CD4-positive, alpha-beta memory T cell (primary cell): ENCODE results near the gene ITPK1. TPM values are rescaled to one million over a fixed set of nuclear protein-coding genes. Genes with fewer than 3 reads are reported as not detected.

ENCODE experiments used
- CTCF ChIA-PET: fragments of 350-600 bp; sonication (Branson Sonifier 250); formaldehyde crosslinking; loops from one replicate; lab custom pipeline; 2021; ENCODE audit warnings: inconsistent platforms; ENCODE audit not compliant: partially characterized antibody; lab: Charles Lee
- POLR2A ChIA-PET: fragments of 350-600 bp; sonication (Branson Sonifier 250); formaldehyde crosslinking; loops from one replicate; lab custom pipeline; 2021; ENCODE audit not compliant: partially characterized antibody; lab: Charles Lee
- DNase-seq, 5 donors: peaks; one replicate each; pipeline versions ENCODE4 v3.0.0 to v3.0.0-alpha.2; 2020 to 2022; ENCODE audit warnings: mixed read lengths in 1 of 5
- H3K27ac ChIP-seq: one replicate; pipeline ENCODE4 v1.7.0; 2013; ENCODE audit warnings: low read depth, low read length
- H3K27me3 ChIP-seq: 2 replicates; pipeline ENCODE4 v1.7.0; 2013; ENCODE audit warnings: mild to moderate bottlenecking, low read length, moderate library complexity; ENCODE audit not compliant: insufficient read depth
- H3K36me3 ChIP-seq: 2 replicates; pipeline ENCODE4 v1.7.0; 2013; ENCODE audit warnings: mild to moderate bottlenecking, low read length, moderate library complexity; ENCODE audit not compliant: insufficient read depth
- H3K4me1 ChIP-seq: 2 replicates; pipeline ENCODE4 v1.7.0; 2013; ENCODE audit warnings: mild to moderate bottlenecking, low read length, moderate library complexity; ENCODE audit not compliant: insufficient read depth
- H3K4me3 ChIP-seq, 2 donors: one replicate each; pipeline ENCODE4 v1.7.0; 2013; ENCODE audit warnings: low read length in 2 of 2, mild to moderate bottlenecking in 1 of 2
- H3K9me3 ChIP-seq, 2 donors: one replicate each; pipeline ENCODE4 v1.7.0; 2013; ENCODE audit warnings: low read length in 2 of 2, control low read depth in 1 of 2; ENCODE audit not compliant: control insufficient read depth in 1 of 2
- H3K27ac Mint-ChIP-seq, 7 donors: one replicate each; pipeline ENCODE4 v1.8.0; 2020 to 2021; ENCODE audit warnings: mixed read lengths in 7 of 7, mild to moderate bottlenecking in 6 of 7, inconsistent platforms in 3 of 7, moderate library complexity in 3 of 7
- H3K27me3 Mint-ChIP-seq, 2 donors: one replicate each; pipeline ENCODE4 v1.8.0; 2020 to 2021; ENCODE audit warnings: mixed read lengths in 2 of 2
- H3K36me3 Mint-ChIP-seq, 2 donors: one replicate each; pipeline ENCODE4 v1.8.0; 2020 to 2021; ENCODE audit warnings: mixed read lengths in 2 of 2, inconsistent platforms in 1 of 2, mild to moderate bottlenecking in 1 of 2
- H3K4me1 Mint-ChIP-seq, 4 donors: one replicate each; pipeline ENCODE4 v1.8.0; 2020 to 2021; ENCODE audit warnings: mixed read lengths in 4 of 4, mild to moderate bottlenecking in 1 of 4
- H3K4me3 Mint-ChIP-seq, 8 donors: one replicate each; pipeline ENCODE4 v1.8.0; 2020 to 2021; ENCODE audit warnings: mixed read lengths in 8 of 8, mild to moderate bottlenecking in 7 of 8, moderate library complexity in 6 of 8, inconsistent platforms in 3 of 8
- H3K9me3 Mint-ChIP-seq, 8 donors: one replicate each; pipeline ENCODE4 v1.8.0; 2020 to 2021; ENCODE audit warnings: mixed read lengths in 8 of 8, mild to moderate bottlenecking in 5 of 8, inconsistent platforms in 3 of 8, moderate library complexity in 1 of 8
- intact Hi-C: fragments of 100-400 bp; cut with micrococcal nuclease; formaldehyde crosslinking; loops from one replicate; pipeline ENCODE4 v1.15.1; 2023
- polyA plus RNA-seq, 2 donors: library from polyadenylated mRNA; unstranded; fragments of 300-500 nt; fragmentation: Illumina TruSeq; gene quantifications; one replicate each; pipeline ENCODE4 v1.2.3, GENCODE V29; 2021
- total RNA-seq, 2 experiments: library from RNA; stranded (reverse); gene quantifications; one replicate each; pipeline ENCODE4 v1.2.3, GENCODE V29; 2021

The ITPK1 gene
- total and polyA plus RNA-seq, 4 experiments from 2014 or later, result 12.5 to 30.0 (median 26.9) TPM

DNA sequence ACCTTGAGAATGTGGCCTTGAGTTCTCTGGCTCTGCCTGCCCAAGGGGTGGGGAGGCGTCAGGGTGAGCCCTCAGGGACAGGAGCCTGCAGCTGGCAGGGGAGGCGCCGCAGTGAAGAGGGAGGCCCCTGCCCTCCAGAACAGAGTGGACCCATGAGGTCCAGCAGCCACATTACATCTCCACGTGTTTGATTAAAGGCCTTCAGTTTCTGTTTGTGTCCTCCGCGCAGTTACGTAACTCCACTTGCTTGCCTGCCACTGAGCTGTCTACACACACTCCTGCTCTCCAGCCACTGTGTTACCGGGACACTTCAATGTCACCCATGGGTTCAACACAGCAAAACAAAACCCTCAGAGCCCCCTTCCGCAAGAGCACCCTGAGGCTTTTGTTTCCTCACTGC, 122.4 kb downstream of the ITPK1 start:
- ChIA-PET CTCF (no interaction called here), POLR2A (no interaction called here)
- no peak overlapping the region for H3K27ac Mint-ChIP-seq

DNA sequence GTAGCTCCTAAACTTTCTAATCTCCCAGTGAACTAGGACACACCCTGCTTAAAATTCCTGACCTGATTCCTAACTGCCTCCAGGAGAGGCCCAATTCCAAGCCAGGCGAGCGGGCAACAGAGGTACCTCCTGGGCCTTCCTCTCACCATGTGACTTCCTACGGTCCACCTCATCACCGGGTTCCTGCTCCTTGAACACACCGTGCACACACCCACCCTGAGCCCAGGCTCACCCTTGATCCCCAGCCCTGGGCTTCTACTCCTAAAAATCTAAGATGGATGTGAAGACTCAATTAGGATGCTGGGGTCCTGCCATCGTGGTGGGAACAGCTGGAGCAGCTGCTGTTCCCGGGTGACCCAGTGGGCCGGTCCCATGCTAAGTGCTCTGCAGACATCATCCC, 124.2 kb downstream of the ITPK1 start:
- H3K27me3 ChIP-seq, result no peaks in the 10 kb centered on the region
- POLR2A ChIA-PET, result no interaction called here
- H3K4me3 ChIP-seq, result no peak overlapping the region
- Mint-ChIP-seq H3K36me3 (peaks cover 26 to 33% of the 10 kb centered on the region in 2 donors), H3K4me1 (no peaks in the 10 kb centered on the region), H3K9me3 (peaks cover 0 to 2% (median 0%) of the 10 kb centered on the region in 8 donors), H3K4me3 (no peak overlapping the region), H3K27ac (peak overlapping the region in 1 of 7 donors; percentile 5), H3K27me3 (no peaks in the 10 kb centered on the region)
- no peak overlapping the region for H3K27ac ChIP-seq
- no peaks in the 10 kb centered on the region for H3K9me3 ChIP-seq
- peaks cover 12% of the 10 kb centered on the region for H3K36me3 ChIP-seq
- no peaks in the 10 kb centered on the region for H3K4me1 ChIP-seq
- no peak for DNase-seq
- CTCF ChIA-PET, result no interaction called here
- intact Hi-C loops, result no loop called here

More for the DNA sequence above, 122.4 kb downstream of the ITPK1 start:
- Mint-ChIP-seq H3K4me1 (no peaks in the 10 kb centered on the region), H3K27me3 (no peaks in the 10 kb centered on the region), H3K36me3 (peaks cover 35 to 40% of the 10 kb centered on the region in 2 donors), H3K4me3 (no peak overlapping the region), H3K9me3 (peaks cover 0 to 2% (median 0%) of the 10 kb centered on the region in 8 donors)
- Histone ChIP-seq H3K9me3 (no peaks in the 10 kb centered on the region), H3K4me3 (no peak overlapping the region), H3K27me3 (no peaks in the 10 kb centered on the region), H3K36me3 (peaks cover 12% of the 10 kb centered on the region), H3K4me1 (no peaks in the 10 kb centered on the region), H3K27ac (no peak overlapping the region)
- DNase-seq, result no peak
- intact Hi-C loops, result no loop called here

DNA sequence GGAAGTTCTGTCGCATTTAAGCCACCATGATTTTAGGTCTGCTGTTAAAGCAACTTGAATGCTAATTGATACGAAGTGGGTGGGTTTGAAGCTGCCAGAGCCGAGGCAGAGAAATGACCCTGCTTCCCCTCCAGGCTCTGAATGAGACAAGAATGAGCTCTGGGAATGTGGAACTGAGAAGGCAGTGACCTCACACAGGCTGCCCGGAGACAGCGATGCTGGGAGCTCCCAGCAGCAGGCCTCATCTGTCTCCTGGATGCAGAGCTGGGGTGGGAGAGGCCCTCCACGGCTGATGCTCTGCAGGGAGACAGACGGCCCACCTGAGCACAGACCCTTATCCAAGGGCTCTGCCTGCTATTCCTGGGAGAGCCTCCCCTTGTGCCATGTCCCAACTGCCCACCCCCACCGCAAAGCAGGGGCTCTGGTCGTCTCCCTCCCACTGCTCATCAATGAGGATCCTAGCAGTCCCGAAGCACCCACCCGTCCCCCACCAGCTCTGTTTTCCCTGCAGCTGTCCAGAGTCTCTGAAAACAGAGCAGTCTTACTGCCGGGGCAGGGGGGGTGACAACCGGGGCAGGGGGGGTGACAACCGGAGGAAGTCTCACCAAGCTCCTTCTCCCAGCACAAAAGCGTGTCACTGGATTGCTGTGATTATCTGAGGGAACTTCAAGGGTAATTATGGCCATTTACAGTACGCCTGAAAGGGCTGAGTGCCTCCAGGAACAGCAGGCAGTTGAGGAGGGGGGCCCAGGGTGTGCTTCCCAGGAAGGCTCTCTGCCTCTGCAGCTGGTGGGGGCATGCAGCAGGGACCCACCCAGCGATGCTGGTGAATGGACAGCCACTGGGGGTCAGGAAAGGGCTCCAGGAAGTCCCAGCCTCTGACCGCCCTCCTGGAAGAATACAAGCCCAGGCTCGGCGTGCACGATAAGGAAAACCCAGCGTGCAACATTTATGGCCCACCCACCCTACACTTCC, 125.0 kb downstream of the ITPK1 start:
- no peak overlapping the region for H3K4me3 ChIP-seq
- Mint-ChIP-seq H3K4me3 (no peak overlapping the region), H3K27ac (no peak overlapping the region), H3K36me3 (peaks cover 30 to 41% of the 10 kb centered on the region in 2 donors), H3K4me1 (no peaks in the 10 kb centered on the region), H3K27me3 (no peaks in the 10 kb centered on the region), H3K9me3 (peaks cover 0 to 2% (median 0%) of the 10 kb centered on the region in 8 donors)
- H3K27ac ChIP-seq, result no peak overlapping the region
- DNase-seq, result no peak
- ChIA-PET POLR2A (no interaction called here), CTCF (no interaction called here)
- intact Hi-C loops, result no loop called here
- H3K9me3 ChIP-seq, result no peaks in the 10 kb centered on the region
- H3K36me3 ChIP-seq, result peaks cover 12% of the 10 kb centered on the region
- H3K4me1 ChIP-seq, result no peaks in the 10 kb centered on the region
- no peaks in the 10 kb centered on the region for H3K27me3 ChIP-seq

DNA sequence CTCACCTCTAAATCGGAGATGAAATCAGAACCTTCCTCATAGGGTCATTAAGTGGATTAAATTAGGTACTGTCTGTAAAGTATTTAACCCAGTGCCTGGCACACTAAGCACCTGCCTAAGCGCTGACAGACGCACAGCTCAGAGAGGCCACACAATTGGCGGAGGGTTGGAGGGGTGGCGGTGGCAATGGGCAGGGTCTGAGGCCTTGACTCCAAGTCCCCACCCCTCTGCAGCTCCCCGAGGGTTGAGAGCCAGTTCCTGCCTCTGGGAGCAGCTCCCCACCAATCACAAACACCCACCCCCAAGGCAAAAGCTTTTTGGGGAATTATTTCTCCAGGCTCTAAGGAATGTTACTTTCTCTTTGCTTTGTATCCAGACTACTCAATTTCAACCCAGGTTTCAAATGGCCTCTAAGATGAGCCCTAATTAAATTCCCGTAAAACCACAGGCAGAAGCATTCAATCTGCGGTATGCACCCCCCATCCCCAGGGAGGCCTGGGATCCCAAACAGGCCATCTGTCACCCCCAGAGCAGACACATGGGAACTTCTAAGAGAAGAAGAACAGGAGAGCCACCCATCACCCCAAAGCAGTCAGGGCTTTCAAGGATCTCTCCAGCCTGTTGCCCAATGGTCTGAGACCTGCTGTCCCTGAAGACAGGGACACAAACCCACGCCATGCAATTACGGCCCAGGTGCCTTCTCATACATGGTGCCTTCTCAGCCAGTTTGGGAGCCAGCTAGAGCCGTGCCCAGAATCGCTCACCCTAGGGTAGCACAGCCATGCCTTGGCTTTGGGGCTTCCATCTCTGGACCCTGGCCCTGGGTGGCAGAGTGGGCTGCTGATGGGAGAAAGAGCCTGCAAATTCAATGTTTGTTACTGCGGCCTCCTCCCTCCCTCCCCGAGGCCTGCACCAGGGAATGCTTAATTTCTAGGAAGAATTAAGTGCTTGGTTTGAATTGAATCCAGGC, 126.7 kb downstream of the ITPK1 start:
- Histone ChIP-seq H3K9me3 (no peaks in the 10 kb centered on the region), H3K27me3 (no peaks in the 10 kb centered on the region), H3K27ac (no peak overlapping the region), H3K4me1 (no peaks in the 10 kb centered on the region), H3K36me3 (peaks cover 11% of the 10 kb centered on the region), H3K4me3 (no peak overlapping the region)
- Mint-ChIP-seq H3K27ac (no peak overlapping the region), H3K36me3 (peaks cover 40 to 50% of the 10 kb centered on the region in 2 donors), H3K4me3 (no peak overlapping the region), H3K27me3 (no peaks in the 10 kb centered on the region), H3K9me3 (peaks cover 0 to 2% (median 0%) of the 10 kb centered on the region in 8 donors), H3K4me1 (no peaks in the 10 kb centered on the region)
- intact Hi-C loops, result no loop called here
- ChIA-PET POLR2A (no interaction called here), CTCF (no interaction called here)
- no peak for DNase-seq

DNA sequence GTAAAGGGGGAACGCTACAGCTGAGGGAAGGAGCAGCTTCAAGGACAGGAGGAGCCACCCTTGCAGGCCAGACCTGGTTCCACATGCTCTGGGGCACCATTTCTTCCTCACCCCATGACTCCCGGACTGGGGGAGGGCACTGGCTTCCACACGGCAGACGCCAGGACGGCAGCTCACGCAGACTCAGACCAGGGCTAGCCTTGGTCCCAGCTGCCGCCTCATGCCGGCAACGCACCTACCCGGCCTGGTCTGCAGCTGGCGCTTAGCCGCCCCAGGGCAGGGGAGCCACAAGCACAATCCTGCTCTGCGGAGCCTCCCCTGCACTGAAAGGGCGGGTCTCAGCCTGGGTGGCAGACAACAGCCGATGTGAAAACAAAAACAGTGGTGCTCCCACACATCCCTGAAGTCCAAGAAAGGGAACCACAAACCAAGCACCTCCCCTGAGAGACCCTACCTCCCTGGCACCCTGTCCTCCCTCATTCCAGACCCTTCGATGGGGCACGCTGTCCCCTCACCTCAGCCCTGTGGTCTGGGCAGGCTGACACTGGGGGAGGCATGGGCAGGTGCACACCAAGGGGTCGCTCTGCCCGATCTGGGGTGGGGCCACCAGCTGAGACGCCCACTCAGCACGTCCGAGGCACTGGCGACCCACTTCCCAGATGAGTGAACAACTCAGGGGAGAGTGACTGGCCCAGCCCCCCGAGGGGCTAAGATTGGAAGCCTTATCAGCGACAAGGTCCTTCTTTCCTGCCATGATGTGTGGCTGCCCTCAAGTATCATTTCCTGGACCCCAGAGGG, 127.8 kb downstream of the ITPK1 start:
- Histone ChIP-seq H3K4me3 (no peak overlapping the region), H3K27ac (no peak overlapping the region), H3K4me1 (no peaks in the 10 kb centered on the region), H3K9me3 (no peaks in the 10 kb centered on the region), H3K36me3 (no peaks in the 10 kb centered on the region), H3K27me3 (no peaks in the 10 kb centered on the region)
- DNase-seq, result no peak
- Mint-ChIP-seq H3K27ac (no peak overlapping the region), H3K4me3 (no peak overlapping the region), H3K9me3 (peaks cover 0 to 2% (median 0%) of the 10 kb centered on the region in 8 donors), H3K36me3 (peaks cover 41 to 50% of the 10 kb centered on the region in 2 donors), H3K27me3 (no peaks in the 10 kb centered on the region), H3K4me1 (no peaks in the 10 kb centered on the region)
- intact Hi-C loops, result no loop called here
- ChIA-PET POLR2A (no interaction called here), CTCF (interaction anchor here (0.7 kb wide), 1 partner anchor 15 kb away, joined by 3 read pairs; no protein-coding TSS in a partner anchor)

DNA sequence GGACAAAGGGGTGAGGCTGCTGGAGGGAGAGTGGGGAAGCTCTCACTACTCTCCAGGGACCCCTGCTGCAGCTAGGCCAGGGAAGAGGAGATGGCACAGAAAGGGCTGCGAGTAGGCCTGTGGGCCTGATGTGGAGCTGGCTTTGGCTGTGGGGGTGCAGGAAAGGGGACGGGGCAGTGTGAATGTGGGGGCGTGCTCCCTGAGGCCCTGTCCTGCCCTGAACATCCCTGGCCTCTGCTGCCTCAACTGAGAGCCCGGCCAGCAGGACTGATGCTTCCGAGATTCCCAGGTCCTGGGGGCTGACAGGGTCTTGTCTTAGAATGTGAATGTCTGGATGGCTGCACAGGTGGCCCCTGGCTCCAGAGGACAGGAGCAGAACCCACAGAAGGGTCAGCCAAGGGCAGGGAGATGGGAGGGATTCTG, 128.6 kb downstream of the ITPK1 start:
- Histone ChIP-seq H3K4me1 (no peaks in the 10 kb centered on the region), H3K4me3 (no peak overlapping the region), H3K36me3 (no peaks in the 10 kb centered on the region), H3K27me3 (no peaks in the 10 kb centered on the region), H3K9me3 (no peaks in the 10 kb centered on the region), H3K27ac (no peak overlapping the region)
- peaks cover 45 to 53% of the 10 kb centered on the region in 2 donors for H3K36me3 Mint-ChIP-seq
- ChIA-PET CTCF (interaction anchor here (0.7 kb wide), 1 partner anchor 14 kb away, joined by 3 read pairs; no protein-coding TSS in a partner anchor), POLR2A (no interaction called here)
- H3K9me3 Mint-ChIP-seq, result peaks cover 0 to 6% (median 0%) of the 10 kb centered on the region in 8 donors
- no peaks in the 10 kb centered on the region for H3K4me1 Mint-ChIP-seq
- H3K27me3 Mint-ChIP-seq, result no peaks in the 10 kb centered on the region
- H3K27ac Mint-ChIP-seq, result no peak overlapping the region
- no peak for DNase-seq
- H3K4me3 Mint-ChIP-seq, result no peak overlapping the region
- intact Hi-C loops, result no loop called here
